Activated CD4-positive, alpha-beta T cell treated with anti-CD3 and anti-CD28 coated beads, Interleukin-2, amount 50 U/mL, for 4 hours (primary cell): ENCODE data around the gene PTGFRN.
A peak's percentile ranks its signal among the peaks of the same experiment; 100 is the strongest.

Source experiments
- DNase-seq, 2 experiments: peaks; one replicate each; pipeline ENCODE4 v3.0.0-alpha.2; 2020

PTGFRN gene

DNA sequence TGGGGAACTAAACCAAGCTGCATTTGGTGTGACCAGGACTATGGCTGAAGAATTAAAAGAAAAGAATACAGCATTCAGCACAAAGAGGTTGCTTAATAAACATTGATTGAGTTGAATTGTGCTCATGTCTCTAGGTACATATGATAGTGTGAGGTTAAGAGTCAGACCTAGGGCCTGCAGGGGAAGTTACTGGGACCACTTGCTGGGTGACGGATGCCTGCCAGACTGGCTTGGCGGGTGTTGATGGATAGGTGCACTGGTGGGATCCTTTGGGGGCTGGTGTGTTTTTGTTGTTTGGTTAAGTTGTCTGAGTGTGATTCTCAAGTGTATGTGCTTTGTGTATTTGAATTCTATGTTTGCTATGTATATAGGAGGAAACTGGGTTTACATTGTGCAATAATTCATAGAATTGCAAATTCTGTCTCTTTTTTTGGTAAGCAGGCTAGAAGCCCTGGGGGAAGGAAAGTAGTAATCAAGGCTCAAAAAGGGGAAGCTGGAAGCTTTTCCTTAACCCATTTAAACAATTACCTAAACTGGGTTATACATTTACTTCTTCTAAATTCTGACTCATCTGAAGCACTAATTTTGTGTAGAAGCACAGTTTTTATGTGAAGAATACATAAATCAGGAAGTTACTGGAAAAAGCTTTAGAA, 93.6 kb downstream of the PTGFRN start:
- DNase-seq = no peak

DNA sequence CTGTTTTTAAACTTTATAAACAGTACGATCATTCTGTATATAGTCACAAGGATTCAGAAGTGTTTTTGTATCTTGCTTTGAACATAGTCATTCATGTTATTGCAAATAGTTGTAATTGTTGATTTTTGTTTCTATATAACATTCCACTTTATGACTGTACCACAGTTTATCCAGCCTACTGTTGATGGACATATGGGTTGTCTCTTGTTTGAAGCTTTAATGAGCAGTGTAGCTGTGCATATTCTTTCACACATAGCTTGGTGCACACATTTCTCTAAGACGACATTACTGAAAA, 98.0 kb downstream of the PTGFRN start:
- no peak for DNase-seq

DNA sequence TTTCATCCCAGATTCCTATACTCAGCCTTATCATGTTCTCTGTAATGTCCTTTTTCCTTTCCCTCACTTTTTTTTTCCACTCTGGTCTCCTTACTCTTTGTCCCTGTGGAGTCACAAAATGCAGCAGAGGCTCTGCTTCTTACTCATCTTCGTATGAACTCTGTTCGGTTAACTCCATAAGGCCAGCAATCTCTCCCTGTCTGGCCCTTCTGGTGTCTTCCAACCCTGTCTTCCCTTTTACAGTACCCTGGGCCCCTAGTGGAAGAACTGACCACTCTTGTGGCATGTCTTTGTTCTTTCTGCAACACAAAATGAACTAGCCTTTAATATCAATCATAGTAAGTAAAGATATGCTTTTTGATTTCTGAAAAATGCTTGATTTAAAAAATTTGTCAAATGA, 98.9 kb downstream of the PTGFRN start:
- no peak for DNase-seq

DNA sequence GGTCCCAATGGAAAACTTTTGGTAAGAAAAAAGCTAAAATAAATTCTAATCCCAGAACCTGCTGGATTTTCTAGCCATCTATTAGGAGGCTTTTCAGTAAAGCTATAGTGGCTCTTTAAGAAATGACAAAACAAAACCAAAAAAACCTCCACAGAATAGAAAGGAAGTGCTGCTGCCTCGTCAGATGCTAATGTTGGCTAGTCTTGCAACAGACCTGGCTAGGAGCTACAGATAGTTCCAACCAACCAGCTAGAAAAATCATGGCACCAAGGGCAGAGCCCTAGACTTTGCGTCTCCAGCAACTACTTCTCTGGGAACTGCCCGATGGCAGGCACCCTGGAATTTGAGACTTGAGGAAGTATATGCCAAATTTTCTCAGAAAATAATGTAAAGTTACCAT, 99.4 kb downstream of the PTGFRN start:
- DNase-seq = no peak

DNA sequence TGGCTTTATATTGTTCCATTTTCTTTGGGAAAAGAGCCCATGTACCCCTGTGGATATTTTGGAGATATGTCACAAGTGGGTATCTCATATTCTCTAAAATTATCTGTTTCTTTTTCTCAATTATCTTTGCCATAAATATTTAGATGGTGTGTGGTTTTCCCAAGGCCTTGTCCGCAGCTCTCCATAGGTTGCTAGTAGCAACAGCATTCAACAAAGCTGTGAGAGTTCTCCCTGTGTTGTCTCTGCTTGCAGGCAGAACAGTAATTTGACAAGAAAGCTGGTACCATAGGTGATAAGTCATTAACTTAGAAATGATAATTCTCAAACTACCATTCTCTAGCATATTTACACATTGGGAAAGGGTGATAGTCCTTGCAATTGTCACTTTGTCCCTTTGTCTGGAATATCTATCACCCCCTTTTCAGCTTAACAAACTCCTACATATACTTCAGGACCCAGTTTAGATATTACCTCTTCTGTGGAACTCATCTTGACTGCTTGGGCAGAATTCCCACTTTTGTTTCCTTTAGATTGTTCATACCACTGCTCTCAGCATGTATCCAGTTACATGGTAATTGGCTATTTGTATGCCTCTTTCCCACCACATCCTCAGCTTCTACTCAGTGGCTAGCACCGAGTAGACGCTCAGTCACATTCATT, 100.7 kb downstream of the PTGFRN start:
- no peak for DNase-seq

DNA sequence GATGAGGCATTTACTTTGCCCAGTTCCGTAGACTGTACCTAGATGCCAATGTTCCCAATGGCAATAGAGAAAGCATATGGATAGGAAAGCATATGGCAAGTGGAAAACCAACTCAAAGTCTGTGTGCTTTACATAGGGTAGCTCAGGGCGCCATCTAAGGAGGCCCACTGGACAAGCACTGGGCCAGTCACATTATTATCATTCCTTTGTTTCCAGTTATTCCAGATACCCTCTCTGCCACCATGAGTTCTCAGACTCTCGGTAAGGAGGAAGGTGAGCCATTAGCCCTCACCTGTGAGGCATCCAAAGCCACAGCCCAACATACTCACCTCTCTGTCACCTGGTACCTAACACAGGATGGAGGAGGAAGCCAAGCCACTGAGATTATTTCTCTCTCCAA, 101.6 kb downstream of the PTGFRN start:
- no peak for DNase-seq

DNA sequence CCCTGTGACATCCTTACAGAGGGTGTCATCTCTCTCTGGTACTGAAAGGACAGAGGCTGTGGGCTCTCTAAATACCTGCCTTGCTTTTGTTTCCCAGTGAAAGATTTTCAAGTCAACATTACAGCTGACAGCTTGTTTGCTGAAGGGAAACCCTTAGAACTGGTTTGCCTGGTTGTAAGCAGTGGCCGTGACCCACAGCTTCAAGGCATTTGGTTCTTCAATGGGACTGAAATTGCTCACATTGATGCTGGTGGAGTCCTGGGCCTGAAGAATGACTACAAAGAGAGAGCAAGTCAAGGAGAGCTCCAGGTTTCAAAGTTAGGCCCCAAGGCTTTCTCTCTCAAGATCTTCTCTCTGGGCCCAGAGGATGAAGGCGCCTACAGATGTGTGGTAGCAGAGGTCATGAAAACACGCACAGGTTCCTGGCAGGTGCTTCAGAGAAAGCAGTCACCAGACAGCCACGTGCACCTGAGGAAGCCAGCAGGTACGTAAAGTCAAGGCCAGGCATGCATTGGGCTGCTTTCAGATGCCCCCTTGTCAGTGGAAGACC, 103.7 kb downstream of the PTGFRN start:
- no peak for DNase-seq

DNA sequence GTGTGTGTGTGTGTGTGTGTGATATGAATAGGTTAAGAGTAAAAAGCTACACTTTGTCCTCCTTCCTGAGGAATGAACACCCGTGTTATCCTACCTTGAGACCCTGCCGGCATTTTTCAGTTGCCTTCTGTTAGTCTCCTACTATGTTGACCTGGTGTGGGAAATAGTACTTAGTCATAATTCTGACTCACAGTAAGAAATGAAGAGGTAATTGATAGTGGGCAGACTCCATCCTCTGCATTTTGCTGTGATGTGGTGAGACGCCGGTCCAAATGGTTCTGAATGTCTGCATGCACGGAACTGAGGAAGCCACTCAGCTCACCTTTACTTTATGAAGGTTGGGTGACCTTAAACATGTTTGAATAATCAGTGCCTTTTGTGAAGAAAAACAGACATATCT, 104.5 kb downstream of the PTGFRN start:
- DNase-seq = peak; percentile 10 to 19

DNA sequence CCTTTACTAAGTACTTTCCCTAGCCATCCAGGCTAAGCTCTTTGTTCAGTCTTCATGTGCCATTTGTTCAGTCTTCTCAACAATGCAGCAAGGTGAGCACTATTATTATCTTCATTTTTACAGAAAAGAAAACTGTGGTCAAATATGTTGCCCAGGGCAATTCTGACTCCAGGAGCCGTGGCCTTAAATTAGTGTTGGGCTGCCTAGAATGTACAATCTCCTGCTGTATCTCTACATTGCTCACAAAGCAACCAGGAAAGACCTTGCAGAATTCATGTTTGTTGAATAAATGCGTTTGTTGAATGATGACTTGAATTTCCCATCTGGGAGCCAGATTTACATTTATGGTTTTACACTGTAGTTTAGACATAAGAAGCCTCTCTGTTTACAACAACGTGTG, 106.0 kb downstream of the PTGFRN start:
- DNase-seq = no peak

DNA sequence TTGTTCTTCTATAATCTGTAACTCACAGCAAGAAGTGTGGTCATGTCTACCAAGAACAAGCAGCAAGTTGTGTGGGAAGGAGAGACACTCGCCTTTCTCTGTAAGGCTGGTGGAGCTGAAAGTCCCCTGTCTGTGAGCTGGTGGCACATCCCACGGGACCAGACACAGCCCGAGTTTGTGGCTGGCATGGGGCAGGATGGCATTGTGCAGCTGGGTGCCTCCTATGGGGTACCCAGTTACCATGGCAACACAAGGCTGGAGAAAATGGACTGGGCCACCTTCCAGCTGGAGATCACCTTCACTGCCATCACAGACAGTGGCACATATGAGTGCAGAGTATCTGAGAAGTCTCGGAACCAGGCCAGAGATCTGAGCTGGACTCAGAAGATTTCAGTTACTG, 107.3 kb downstream of the PTGFRN start:
- DNase-seq = no peak

DNA sequence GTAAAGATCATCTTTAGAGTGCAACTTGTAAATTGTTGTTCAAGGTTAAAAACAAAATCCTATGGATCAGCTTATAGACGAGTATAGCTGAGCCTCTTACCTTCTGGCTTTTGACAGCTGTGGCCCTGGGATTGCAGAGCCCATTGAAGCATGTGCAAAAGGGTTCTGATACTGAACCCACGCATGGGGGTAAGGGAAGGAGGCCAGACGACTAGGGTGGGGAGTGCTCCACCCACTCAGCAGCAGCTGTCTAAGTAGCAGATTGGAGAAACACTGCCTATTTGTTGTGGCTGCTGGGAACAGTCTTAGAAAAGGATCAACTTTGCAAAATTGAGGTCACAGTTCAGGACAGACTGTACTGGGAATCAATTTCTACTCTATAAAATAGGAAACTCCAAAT, 107.9 kb downstream of the PTGFRN start:
- no peak for DNase-seq

DNA sequence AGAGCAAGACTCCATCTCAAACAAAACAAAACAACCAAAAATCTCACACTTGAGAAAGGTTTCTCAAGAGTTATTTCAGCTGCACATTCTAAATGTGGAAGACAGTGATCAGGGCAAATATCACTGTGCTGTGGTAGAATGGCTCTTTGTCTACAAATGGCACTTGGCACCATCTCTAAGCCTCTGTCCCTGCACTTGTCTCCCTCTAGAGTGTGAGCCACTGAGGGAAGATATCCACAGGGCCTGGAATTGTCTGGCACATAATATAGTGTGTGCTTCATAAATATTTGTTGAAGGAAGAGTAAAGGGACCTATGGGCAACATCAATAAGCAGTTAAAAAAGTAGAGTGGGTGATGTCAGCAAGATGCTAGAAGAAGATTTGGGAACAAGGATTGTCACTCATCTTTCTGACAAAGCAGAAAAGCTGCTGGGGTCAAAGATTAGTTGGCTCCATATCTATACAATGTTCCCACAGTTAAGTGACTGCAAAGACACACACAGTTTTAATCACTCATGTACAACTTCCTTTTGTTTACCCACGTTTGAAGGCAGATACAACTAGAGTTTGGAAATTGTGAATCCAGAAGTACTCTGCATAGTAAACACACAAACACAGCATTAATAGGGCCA, 110.9 kb downstream of the PTGFRN start:
- no peak for DNase-seq

DNA sequence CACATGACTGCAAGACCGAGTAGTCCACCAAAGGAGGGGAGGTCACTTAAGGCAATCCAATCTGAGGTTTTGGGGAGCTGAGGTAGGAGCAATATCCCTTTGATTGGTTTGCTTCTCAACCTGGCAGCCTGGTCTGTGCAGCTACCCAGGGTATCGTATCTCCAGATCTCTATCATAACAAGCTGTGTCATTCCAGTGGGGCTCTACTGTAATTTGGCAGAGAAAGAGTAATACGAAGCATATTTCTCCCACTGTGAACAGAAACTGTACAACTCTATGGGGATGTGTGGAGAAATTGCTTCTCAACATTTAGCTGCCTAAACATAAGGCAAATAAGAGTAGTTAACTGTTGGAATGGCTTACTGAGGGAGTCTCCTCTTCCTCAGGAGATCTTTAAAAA, 112.4 kb downstream of the PTGFRN start:
- DNase-seq = no peak

DNA sequence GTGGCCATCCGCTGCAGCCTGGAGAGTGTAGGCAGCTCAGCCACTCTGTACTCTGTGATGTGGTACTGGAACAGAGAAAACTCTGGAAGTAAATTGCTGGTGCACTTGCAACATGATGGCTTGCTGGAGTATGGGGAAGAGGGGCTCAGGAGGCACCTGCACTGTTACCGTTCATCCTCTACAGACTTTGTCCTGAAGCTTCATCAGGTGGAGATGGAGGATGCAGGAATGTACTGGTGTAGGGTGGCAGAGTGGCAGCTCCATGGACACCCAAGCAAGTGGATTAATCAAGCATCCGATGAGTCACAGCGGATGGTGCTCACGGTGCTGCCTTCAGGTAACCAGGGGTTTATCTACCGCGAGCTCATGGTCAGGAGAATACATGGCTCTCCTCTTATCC, 115.9 kb downstream of the PTGFRN start:
- DNase-seq = no peak

DNA sequence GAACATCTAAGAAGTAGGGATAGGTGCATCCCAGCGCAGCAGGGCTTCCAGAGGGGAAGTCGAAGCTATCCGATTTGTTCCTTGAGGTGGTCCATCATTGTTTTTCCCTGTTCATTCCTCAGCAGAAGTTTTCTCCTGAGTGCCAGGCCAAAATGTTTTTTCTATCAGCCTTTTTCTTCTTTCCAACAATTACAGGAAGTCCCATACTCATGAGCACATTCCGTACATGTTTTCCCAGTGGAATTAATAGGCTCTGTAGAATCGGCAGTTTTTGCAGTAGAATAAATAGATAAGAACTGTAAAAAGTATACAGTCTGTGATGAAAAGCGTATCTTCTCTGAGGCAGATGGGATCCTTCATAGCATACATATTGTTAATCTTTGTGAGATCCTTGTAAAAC, 116.6 kb downstream of the PTGFRN start:
- DNase-seq = no peak

DNA sequence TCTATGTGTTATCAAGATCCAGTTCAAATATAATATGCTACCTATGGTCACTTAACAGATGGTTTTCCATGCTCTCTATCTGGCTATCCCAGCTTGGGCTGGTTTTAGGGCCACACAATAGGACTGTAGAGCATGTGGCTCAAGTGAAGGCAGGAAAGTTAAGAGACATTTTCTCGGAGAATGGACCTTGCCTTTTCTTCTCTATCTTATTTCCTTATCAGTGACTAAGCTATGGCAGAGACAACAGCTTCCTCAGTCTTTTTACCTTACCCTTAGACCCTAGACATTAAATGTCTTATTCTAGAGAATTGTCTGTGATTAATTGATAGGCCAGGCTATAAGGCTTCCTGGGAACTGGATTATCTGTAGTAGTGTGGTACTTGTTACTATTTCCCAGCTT, 120.0 kb downstream of the PTGFRN start:
- DNase-seq = no peak

DNA sequence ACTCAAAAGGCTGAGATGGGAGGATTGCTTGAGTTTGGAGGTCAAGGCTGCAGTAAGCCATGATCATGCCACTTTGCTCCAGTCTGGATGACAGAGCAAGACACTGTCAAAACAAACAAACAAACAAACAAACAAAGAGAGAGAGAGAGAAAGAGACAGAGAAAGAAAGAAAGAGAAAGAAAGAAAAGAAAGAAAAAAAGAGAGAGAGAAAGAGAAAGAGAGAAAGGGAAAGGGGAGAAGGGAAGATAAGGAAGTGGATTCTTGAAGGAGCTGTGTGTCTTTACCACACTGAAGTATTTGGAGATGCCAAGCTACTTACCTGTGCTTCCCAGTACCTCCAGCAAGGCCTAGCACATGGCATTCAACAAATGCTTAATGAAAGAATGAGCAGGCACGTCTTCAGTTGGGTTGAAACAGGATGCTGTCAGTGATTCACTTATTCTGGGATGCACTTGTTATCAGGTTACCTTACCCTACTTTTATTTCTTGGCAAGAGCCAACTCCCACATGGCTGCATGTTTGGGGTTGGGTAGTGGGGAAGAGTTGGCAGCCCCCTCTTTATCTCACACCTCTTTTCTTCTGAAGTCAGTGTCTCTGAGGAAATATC, 120.7 kb downstream of the PTGFRN start:
- DNase-seq = no peak

DNA sequence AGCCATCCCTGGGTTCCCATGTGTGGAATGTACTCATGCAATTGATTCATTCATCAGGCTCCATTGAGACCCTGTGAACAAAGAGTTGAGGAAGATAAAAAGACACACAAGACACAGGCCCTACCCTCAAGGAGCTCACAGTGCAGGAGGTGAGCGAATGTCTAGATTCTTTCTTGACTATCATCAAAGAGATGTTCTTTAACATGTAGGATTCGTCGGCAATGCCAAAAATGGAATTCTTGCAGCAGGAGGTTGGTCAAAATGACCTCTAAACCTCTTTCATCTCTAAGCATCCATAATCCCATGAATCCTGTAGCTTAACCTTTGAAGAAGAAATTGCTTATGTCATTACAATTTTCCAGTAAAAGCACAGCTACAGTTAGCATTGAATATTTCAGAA, 122.5 kb downstream of the PTGFRN start:
- DNase-seq = no peak

DNA sequence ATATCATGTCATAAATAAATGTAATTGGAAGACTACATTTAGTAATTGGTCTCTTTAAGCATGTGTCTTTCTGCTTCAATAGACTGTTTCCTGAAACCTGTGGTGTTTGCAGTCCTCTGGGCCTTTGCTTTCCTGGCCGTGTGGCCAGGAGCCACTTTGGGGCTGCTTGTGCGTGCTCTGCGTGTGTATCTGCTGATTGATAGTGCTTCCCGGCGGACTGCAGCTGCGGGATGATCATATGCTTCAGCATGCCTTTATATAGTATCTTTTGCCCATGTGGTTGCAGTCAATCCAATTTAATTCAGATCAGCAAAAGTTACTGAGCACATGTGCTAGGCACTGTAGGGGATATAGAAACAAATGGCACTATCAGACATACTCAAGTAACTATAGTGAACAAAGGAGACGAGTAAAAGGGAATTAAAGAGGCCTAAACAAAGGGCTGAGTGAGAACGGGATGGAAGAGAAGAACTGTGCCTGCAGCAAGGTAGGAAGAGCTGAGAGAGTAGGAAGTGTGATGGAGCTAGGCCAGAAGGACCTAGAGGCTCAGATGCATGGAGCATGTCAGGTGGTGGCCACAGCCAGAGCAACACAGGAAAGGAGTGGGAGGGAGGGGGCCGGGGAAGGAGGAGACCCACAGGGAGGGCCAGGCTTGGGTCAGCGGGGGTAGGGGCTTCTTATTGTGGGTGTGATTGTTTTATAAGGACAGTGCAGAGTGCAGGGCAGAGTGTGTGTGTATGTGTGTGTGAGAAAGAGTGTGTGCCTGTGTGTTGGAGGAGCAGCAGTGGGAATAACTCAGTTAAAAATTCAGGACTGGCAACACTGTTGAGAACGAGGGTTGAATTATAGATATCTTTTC, 123.2 kb downstream of the PTGFRN start:
- DNase-seq = no peak

DNA sequence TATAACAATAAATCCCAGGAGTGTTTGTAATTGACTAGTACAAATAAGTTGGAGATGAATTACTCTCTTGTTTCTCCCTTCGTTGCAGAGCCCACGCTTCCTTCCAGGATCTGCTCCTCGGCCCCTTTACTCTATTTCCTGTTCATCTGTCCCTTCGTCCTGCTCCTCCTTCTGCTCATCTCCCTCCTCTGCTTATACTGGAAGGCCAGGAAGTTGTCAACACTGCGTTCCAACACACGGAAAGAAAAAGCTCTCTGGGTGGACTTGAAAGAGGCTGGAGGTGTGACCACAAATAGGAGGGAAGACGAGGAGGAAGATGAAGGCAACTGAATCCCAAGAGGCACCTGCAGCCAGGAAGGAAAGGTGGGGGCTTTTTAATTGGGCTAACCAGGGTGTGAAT, 124.1 kb downstream of the PTGFRN start:
- no peak for DNase-seq

DNA sequence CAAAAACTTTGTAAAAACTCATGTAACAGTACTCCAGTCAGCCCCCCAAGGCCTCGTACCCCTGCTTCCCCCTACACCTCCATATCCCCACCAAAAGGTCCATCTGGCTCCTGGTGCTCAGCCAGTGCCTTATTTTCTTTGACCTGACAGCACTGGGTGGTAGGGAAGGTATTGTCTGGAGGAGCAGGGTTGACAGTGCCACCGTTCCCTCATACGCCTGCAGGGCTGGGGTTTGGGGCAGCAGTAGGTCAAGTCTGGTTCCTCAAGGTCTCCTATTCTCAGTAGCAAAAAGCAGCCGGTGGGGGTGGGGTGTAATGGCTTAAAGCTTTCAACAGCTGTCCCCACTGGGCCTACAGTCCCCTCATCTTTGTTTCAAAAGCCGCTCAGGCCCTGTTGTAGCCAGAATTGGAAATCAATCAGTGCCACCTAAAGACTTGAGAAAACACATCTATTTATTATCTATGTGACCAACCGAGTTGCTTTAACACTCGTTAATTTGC, 125.1 kb downstream of the PTGFRN start:
- no peak for DNase-seq

DNA sequence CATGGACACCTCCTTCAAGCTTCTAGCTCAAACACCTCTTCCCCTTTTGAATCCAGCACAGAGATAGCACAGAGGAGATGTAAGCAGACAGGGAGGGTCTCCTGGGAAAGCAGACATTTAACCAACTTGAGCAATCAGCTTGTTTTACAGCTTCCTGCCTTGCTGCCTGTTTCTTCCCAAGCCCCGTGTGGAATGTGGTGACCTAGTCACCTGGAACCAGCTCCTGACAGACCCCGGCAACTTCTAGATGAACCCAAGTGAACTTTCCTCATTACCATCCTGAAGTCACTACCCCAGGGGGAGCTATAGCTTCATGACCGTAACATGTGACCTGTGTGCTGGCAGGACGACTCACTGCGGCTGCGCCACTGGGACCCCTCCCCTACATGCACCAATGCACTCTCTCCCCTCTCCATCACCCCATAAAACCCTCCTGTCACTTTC, 126.3 kb downstream of the PTGFRN start:
- no peak for DNase-seq

DNA sequence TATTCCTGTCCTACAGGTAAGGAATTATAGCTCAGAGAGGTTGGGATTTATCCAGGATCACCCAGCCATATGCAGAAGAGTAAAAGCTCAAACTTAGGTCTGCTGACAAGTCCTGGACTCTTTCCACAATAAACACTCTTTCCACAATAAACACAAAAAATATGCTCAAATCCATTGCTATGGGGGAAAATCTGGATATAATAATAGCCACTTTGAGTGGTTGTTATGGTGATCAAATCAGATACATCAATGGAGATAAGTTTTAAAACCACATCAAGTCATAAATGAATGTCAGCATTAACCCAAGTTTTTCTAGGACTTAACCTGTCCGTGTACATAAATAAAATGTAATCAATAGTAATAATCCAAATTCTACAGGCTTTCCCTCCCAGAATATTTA, 128.1 kb downstream of the PTGFRN start:
- no peak for DNase-seq
